Measurements from ENCODE around the gene RNF213. TPM values are rescaled to one million over a fixed set of nuclear protein-coding genes. Genes with fewer than 3 reads are reported as not detected.

Gene RNF213
- total and polyA plus RNA-seq, 2 of the 8 experiments (the other 6 are each of a cell fraction or from before 2014, with no cell fraction given), result 33.8 to 62.8 TPM

- no peaks in the 10 kb centered on the region for H3K23me2 ChIP-seq (ENCODE audit: low read depth, low read length)
- H3K23ac ChIP-seq (ENCODE audit: insufficient read length), result no peak overlapping the region
- H4K91ac ChIP-seq (replicated peaks; ENCODE audit: insufficient read length, low read length), result no peak overlapping the region
- no peak overlapping the region for H3K4me3 ChIP-seq (ENCODE audit: extremely low read depth in 1 of 4, insufficient read depth in 2 of 4, low read depth in 3 of 4, low read length in 4 of 4)
- CTCF ChIA-PET (ENCODE audit: partially characterized antibody), result no interaction called here
- FAIRE-seq (no peak), DNase-seq (ENCODE audit: low read depth in 1 of 2, low spot score in 2 of 2) (no peak)
- H2AK5ac ChIP-seq (ENCODE audit: low read depth, low read length), result no peak overlapping the region
- H3K4me1 ChIP-seq (replicated peaks in 1 of 4; ENCODE audit: control insufficient read depth in 3 of 4, insufficient read depth in 4 of 4, low read length in 3 of 4), result peaks cover 0 to 12% (median 3%) of the 10 kb centered on the region in 4 experiments; a peak in 4 of 7 replicates
- 92% methylated on average over 15 of the region's 15 CpGs; no CpG with 5 or more reads in 1 of the 2 experiments for WGBS, 2 experiments (ENCODE audit: extremely low coverage in 1 of 2, insufficient coverage in 1 of 2, insufficient read length in 1 of 2, insufficient replicate concordance in 2 of 2, low coverage in 1 of 2, low lambda C conversion rate in 2 of 2, missing lambda C conversion rate in 1 of 2)
- no peak overlapping the region for H2BK20ac ChIP-seq (ENCODE audit: low read length)
- POLR2A ChIA-PET (ENCODE audit: partially characterized antibody), result no interaction called here
- no peak overlapping the region for H4K8ac ChIP-seq (ENCODE audit: extremely low read depth, insufficient read depth, low read length)
- no peak overlapping the region for H3K18ac ChIP-seq (ENCODE audit: extremely low read depth, low read length)
- no peak overlapping the region for H2BK120ac ChIP-seq (replicated peaks; ENCODE audit: low read depth, low read length)
- no peak overlapping the region for H2AFZ ChIP-seq (ENCODE audit: low read length)
- no peaks in the 10 kb centered on the region for H3K79me1 ChIP-seq (ENCODE audit: low read depth, low read length)
- no peak overlapping the region for H3K4me2 ChIP-seq (ENCODE audit: insufficient read depth in 1 of 2, low read depth in 2 of 2, low read length in 2 of 2)
- peaks cover 2 to 3% of the 10 kb centered on the region in 2 experiments for H4K20me1 ChIP-seq (replicated peaks in 1 of 2; ENCODE audit: control insufficient read depth in 1 of 2, insufficient read depth in 2 of 2, low read length in 2 of 2)
- H3K9ac ChIP-seq (replicated peaks in 1 of 4; ENCODE audit: extremely low read depth in 1 of 4, low read depth in 3 of 4, low read length in 3 of 4), result no peak overlapping the region
- no peak overlapping the region for H2BK12ac ChIP-seq (ENCODE audit: low read depth, low read length)
- no peak overlapping the region for H3K4ac ChIP-seq (replicated peaks; ENCODE audit: insufficient read length, low read depth, low read length)
- TF ChIP-seq CBX8 (IDR thresholded peaks at IDR 0.05; ENCODE audit: borderline replicate concordance, low read depth, low read length), result no peak
- TF ChIP-seq CREB1 (IDR thresholded peaks at IDR 0.05), result no peak
- no peak for TF ChIP-seq YY1 (IDR thresholded peaks at IDR 0.05; ENCODE audit: low read depth, low read length)
- no peak for TF ChIP-seq HDAC2 (IDR thresholded peaks at IDR 0.05; ENCODE audit: borderline replicate concordance in 1 of 2, low read depth in 2 of 2, low read length in 2 of 2)
- TF ChIP-seq POU5F1 (IDR thresholded peaks at IDR 0.05; ENCODE audit: low read depth, low read length), result no peak
- TF ChIP-seq USF2 (IDR thresholded peaks at IDR 0.05; ENCODE audit: low read length), result no peak
- no peak for TF ChIP-seq GTF2F1 (IDR thresholded peaks at IDR 0.05; ENCODE audit: borderline replicate concordance, low read depth, low read length)
- TF ChIP-seq NANOG (IDR thresholded peaks at IDR 0.05; ENCODE audit: insufficient read depth, low read depth, low read length, poor library complexity, severe bottlenecking), result no peak
- TF ChIP-seq RFX5 (IDR thresholded peaks at IDR 0.05; ENCODE audit: borderline replicate concordance, low read depth, low read length), result no peak
- no peak for TF ChIP-seq ASH2L (IDR thresholded peaks at IDR 0.05; ENCODE audit: low read length)
- TF ChIP-seq SIN3A (conservative IDR thresholded peaks at IDR 0.05 in 1 of 2, IDR thresholded peaks at IDR 0.05 in 1 of 2; ENCODE audit: low read depth in 1 of 2, low read length in 2 of 2), result no peak
- no peak for TF ChIP-seq CEBPB (IDR thresholded peaks at IDR 0.05; ENCODE audit: low read depth, low read length)
- H2BK15ac ChIP-seq (ENCODE audit: low read length), result no peak overlapping the region
- H4K5ac ChIP-seq (ENCODE audit: insufficient read length, low read depth, low read length), result no peak overlapping the region
- peaks cover 9 to 32% (median 15%) of the 10 kb centered on the region in 4 experiments; a peak in 6 of 8 replicates for H3K36me3 ChIP-seq (ENCODE audit: control insufficient read depth in 2 of 4, insufficient read depth in 4 of 4, low read length in 3 of 4)
- H3K27ac ChIP-seq (ENCODE audit: low read depth, low read length), result no peak overlapping the region
- no peaks in the 10 kb centered on the region for H3K79me2 ChIP-seq (ENCODE audit: control insufficient read depth in 1 of 2, insufficient read depth in 2 of 2, low read length in 2 of 2)
- H3K9me3 ChIP-seq (ENCODE audit: insufficient read depth in 2 of 2, low read depth in 1 of 2, low read length in 1 of 2), result no peaks in the 10 kb centered on the region
- H3K27me3 ChIP-seq (replicated peaks in 1 of 4; ENCODE audit: control insufficient read depth in 3 of 4, extremely low read depth in 1 of 4, insufficient read depth in 3 of 4, low read length in 3 of 4), result no peaks in the 10 kb centered on the region
- no peak overlapping the region for H3K56ac ChIP-seq (replicated peaks; ENCODE audit: insufficient read length, low read depth, low read length)
- no peak overlapping the region for H2BK5ac ChIP-seq (ENCODE audit: low read depth, low read length)
- no peak overlapping the region for H3K14ac ChIP-seq (ENCODE audit: insufficient read length)
These were observed 132.7 kb downstream of the RNF213 start for GRCh38 chr17:80393241-80393890.

Measured in H1 (cell line).